HFFc6 (cell line): ENCODE results near the gene DEFB127. TPM values are rescaled to one million over a fixed set of nuclear protein-coding genes. Genes with fewer than 3 reads are reported as not detected.
"Not testable (repeated sequence)": the region's sequence is repeated elsewhere in the genome, so short reads cannot be mapped to it uniquely, and the experiment has no call there.

ENCODE experiments used
- DNase-seq: peaks from one replicate; pipeline ENCODE4 v3.0.0-alpha.2; 2018
- H3K27ac Mint-ChIP-seq: 2 replicates; pipeline ENCODE4 v1.8.0; 2020; ENCODE audit warnings: mild to moderate bottlenecking, mixed read lengths
- H3K27me3 Mint-ChIP-seq: 2 replicates; pipeline ENCODE4 v1.8.0; 2021; ENCODE audit warnings: mild to moderate bottlenecking, moderate library complexity, mixed read lengths; ENCODE audit not compliant: insufficient read depth
- H3K36me3 Mint-ChIP-seq: 2 replicates; pipeline ENCODE4 v1.8.0; 2021; ENCODE audit warnings: low read depth, mixed read lengths
- H3K4me1 Mint-ChIP-seq: 2 replicates; pipeline ENCODE4 v1.8.0; 2020; ENCODE audit warnings: low read depth, mixed read lengths
- H3K4me3 Mint-ChIP-seq: 2 replicates; pipeline ENCODE4 v1.8.0; 2020; ENCODE audit warnings: mild to moderate bottlenecking, moderate library complexity, mixed read lengths
- H3K9me3 Mint-ChIP-seq: 2 replicates; pipeline ENCODE4 v1.8.0; 2020; ENCODE audit warnings: mild to moderate bottlenecking, mixed read lengths
- long read RNA-seq: library from polyadenylated mRNA; unstranded; transcript quantifications from one replicate; pipeline ENCODE4 v2.0.0, GENCODE V29; 2019
- total RNA-seq, 6 experiments: library from RNA; stranded (reverse); fragmentation: NEBNext Ultra II Directional; extraction: Animal tissue kit (Norgen Biotek cat#: 25700); gene quantifications; 2 replicates in 1 of 6; 3 replicates in 5 of 6; pipeline ENCODE4 v1.2.3, GENCODE V29; 2021
- TF ChIP-seq, protein P1 (sequence below): fragments of 200-600 bp; sonication (generic); IDR thresholded peaks from 2 replicates; pipeline ENCODE4 v1.5.0; 2021; ENCODE audit warnings: antibody characterized with exemption, mild to moderate bottlenecking

Gene DEFB127, protein sequence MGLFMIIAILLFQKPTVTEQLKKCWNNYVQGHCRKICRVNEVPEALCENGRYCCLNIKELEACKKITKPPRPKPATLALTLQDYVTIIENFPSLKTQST
- not detected for total RNA-seq
- long read RNA-seq = 0 reads

DNA sequence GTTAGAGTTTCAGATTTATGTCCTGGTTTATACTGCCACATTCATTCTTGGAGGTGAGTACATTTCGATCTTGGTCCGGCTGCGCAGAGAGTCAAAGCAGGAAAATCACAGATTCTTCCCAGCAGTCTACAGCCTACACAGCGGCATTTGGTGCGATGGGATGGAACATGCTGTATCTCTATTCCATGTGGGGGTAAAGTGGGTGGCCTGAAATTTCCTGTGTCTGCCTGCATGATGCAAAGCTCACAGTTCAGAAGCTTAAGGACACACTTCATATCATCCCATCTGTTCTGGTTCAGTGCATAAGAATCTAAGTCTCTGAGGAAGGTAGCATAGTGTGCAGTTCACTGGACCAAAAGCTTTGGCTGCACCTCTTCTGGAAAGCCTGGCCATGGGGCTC, at the start of gene DEFB127:
TSS of gene DEFB127 (plus strand) at position 301 of the 400 bp plus-strand sequence. CDS start at position 392, 91 bp downstream.
- DNase-seq = no peak
- no peak within 1 kb of the TSS for H3K27ac Mint-ChIP-seq
- H3K27me3 Mint-ChIP-seq = peaks cover 4% of the 10 kb centered on the region; the same call in 1 of the 2 replicates
- no peaks in the 10 kb centered on the region for H3K4me1 Mint-ChIP-seq
- TF ChIP-seq, protein P1, sequence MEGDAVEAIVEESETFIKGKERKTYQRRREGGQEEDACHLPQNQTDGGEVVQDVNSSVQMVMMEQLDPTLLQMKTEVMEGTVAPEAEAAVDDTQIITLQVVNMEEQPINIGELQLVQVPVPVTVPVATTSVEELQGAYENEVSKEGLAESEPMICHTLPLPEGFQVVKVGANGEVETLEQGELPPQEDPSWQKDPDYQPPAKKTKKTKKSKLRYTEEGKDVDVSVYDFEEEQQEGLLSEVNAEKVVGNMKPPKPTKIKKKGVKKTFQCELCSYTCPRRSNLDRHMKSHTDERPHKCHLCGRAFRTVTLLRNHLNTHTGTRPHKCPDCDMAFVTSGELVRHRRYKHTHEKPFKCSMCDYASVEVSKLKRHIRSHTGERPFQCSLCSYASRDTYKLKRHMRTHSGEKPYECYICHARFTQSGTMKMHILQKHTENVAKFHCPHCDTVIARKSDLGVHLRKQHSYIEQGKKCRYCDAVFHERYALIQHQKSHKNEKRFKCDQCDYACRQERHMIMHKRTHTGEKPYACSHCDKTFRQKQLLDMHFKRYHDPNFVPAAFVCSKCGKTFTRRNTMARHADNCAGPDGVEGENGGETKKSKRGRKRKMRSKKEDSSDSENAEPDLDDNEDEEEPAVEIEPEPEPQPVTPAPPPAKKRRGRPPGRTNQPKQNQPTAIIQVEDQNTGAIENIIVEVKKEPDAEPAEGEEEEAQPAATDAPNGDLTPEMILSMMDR = no peak
- H3K4me3 Mint-ChIP-seq = no peak within 1 kb of the TSS
- no peaks in the 10 kb centered on the region for H3K36me3 Mint-ChIP-seq
- H3K9me3 Mint-ChIP-seq = no peaks in the 10 kb centered on the region

DNA sequence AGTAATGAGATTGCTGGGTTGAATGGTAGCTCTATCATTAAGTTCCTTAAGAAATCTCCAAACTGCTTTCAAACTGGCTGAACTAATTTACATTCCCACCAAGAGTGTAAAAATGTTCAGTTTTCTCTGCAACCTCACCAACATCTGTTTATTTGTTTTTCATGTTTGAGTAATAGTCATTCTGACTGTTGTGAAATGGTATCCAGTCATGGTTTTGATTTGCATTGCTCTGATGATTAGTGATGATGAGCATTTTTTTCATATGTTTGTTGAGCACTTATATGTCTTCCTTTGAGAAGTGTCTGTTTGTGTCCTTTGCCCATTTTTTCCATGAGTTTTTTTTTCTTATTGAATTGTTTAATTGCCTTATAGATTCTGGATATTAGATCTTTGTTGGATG, 44.9 kb upstream of the DEFB127 start:
- H3K27ac Mint-ChIP-seq = no peak overlapping the region
- TF ChIP-seq, protein P1 = no peak
- H3K4me1 Mint-ChIP-seq = no peaks in the 10 kb centered on the region
- DNase-seq = no peak
- no peaks in the 10 kb centered on the region for H3K36me3 Mint-ChIP-seq
- 0 out of 2 replicates have a peak, but pooled peaks cover 2% of the 10 kb centered on the region for H3K27me3 Mint-ChIP-seq
- H3K9me3 Mint-ChIP-seq = no peaks in the 10 kb centered on the region
- H3K4me3 Mint-ChIP-seq = no peak overlapping the region

DNA sequence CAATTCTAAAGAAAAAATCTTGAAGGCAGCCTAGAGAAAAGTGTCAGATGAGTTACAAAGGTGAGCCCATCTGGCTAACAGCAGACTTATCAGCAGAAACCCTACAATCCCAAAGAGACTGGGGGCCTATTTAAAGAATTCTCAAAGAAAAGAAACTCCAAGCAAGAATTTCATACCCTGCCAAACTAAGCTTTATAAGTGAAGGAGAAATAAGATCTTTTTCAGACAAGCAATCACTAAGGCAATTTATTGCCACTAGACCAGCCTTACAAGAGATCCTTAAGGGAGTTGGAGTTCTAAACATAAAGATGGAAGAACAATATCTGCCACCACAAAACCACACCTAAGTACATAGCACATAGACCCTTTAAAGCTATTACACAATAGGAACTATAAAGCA, 39.7 kb upstream of the DEFB127 start:
- no peaks in the 10 kb centered on the region for H3K4me1 Mint-ChIP-seq
- H3K27ac Mint-ChIP-seq = no peak overlapping the region

DNA sequence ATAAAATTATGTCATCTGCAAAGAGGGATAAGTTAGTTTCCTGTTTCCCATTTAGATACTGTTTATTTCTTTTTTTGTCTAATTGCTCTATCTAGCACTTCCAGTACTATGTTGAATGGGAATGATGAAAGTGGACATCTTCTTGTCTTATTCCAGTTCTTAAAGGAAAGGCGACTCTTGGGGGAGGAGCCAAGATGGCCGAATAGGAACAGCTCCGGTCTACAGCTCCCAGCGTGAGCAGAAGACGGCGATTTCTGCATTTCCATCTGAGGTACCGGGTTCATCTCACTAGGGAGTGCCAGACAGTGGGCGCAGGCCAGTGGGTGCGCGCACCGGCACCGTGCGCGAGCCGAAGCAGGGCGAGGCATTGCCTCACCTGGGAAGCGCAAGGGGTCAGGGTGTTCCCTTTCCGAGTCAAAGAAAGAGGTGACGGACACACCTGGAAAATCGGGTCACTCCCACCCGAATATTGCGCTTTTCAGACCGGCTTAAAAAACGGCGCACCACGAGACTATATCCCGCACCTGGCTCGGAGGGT, 27.4 kb upstream of the DEFB127 start:
- H3K27ac Mint-ChIP-seq, H3K4me1 Mint-ChIP-seq, H3K36me3 Mint-ChIP-seq, DNase-seq, H3K4me3 Mint-ChIP-seq, H3K27me3 Mint-ChIP-seq, H3K9me3 Mint-ChIP-seq: not testable (repeated sequence)

More for the DNA sequence above, 39.7 kb upstream of the DEFB127 start:
- H3K36me3 Mint-ChIP-seq = no peaks in the 10 kb centered on the region
- H3K27me3 Mint-ChIP-seq = peaks cover 2% of the 10 kb centered on the region; the same call in 1 of the 2 replicates
- DNase-seq = no peak
- H3K9me3 Mint-ChIP-seq = no peaks in the 10 kb centered on the region
- no peak overlapping the region for H3K4me3 Mint-ChIP-seq
- TF ChIP-seq, protein P1 = no peak

DNA sequence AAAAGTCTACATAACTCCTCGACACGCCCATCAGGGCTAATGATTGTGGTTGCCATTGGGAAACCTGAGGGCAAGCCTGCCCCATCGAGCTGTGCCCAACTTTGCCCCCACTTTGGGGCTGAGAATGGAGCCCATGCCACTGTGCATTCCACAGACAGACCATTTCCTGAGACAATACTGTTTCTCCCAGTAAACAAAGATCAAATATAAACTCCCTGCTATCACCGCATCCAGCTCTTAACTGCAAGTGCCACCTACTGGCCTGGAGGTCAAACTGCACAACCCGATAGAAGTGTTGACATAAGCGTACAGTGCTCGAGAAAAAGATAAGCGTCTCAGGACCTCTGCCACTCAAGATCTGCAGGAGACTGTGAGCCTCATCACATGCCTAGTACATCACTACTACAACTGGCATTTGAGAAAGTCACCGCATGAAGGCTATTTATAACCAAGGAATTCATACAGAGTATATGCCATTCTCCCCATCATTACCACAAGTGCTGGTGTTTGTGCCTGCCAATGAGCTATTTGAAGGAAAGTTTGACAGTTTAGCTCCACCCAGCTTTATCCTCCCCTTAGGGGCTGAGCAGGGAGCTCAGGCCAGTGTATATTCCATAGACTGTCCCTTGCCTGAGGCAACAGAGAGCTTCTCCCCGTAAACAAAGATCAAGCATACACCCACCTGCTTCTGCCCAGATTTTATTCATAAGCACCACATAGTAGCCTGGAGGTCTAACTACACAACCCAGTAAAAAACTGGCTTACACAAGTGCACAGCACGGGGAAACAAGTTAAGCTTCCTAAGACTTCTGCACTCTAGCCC, 19.4 kb upstream of the DEFB127 start:
- TF ChIP-seq, protein P1 = peak; percentile 55
- no peaks in the 10 kb centered on the region for H3K9me3 Mint-ChIP-seq

DNA sequence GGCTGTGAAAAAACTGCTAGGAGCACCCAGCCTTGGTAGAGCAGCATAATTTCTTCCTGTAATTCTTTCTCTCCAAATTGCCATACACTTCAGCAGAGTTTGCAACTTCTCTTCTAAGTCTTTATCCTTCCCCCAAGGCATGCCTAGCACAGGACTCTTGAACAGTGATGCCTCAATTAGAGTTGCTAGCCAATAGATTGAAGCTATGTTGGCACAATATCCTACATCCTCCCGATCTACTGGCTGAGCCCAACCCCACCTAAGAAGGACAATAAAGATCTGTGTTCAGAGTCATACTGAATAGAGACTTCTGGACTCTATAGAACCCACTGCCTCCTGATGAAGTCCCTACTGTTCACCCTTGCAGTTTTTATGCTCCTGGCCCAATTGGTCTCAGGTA, 15.0 kb upstream of the DEFB127 start, which contains the start of gene DEFB126:
TSS of gene DEFB126 (plus strand) at position 301 of the 400 bp plus-strand sequence. CDS start at position 340, 39 bp downstream.
- no peak for DNase-seq
- Mint-ChIP-seq H3K36me3 (no peaks in the 10 kb centered on the region), H3K9me3 (no peaks in the 10 kb centered on the region), H3K27me3 (peaks cover 7% of the 10 kb centered on the region), H3K4me1 (no peaks in the 10 kb centered on the region), H3K4me3 (no peak within 1 kb of the TSS), H3K27ac (no peak within 1 kb of the TSS)
- TF ChIP-seq, protein P1 = no peak

More for the DNA sequence above, 19.4 kb upstream of the DEFB127 start:
- Mint-ChIP-seq H3K36me3 (no peaks in the 10 kb centered on the region), H3K4me1 (no peaks in the 10 kb centered on the region), H3K27ac (no peak overlapping the region), H3K27me3 (no peaks in the 10 kb centered on the region), H3K4me3 (no peak overlapping the region)
- DNase-seq = no peak
